Activated CD4-positive, alpha-beta memory T cell treated with anti-CD3 and anti-CD28 coated beads for 36 hours (primary cell): ENCODE data around the gene POLN. TPM values are rescaled to one million over a fixed set of nuclear protein-coding genes. Genes with fewer than 3 reads are reported as not detected.

ENCODE experiments used
- CTCF ChIA-PET: fragments of 350-600 bp; sonication (Branson Sonifier 250); formaldehyde crosslinking; loops from one replicate; lab custom pipeline; 2021; ENCODE audit warnings: antibody characterized with exemption, inconsistent platforms; lab: Charles Lee
- POLR2A ChIA-PET: fragments of 350-600 bp; sonication (Branson Sonifier 250); formaldehyde crosslinking; loops from one replicate; lab custom pipeline; 2021; ENCODE audit warnings: antibody characterized with exemption; lab: Charles Lee
- DNase-seq: peaks from one replicate; pipeline ENCODE4 v3.0.0-alpha.2; 2020
- H3K27ac Mint-ChIP-seq: one replicate; pipeline ENCODE4 v1.8.0; 2021; ENCODE audit warnings: mixed read lengths
- H3K27me3 Mint-ChIP-seq: one replicate; pipeline ENCODE4 v1.8.0; 2021; ENCODE audit warnings: mixed read lengths
- H3K36me3 Mint-ChIP-seq: one replicate; pipeline ENCODE4 v1.8.0; 2021; ENCODE audit warnings: mixed read lengths
- H3K4me1 Mint-ChIP-seq: one replicate; pipeline ENCODE4 v1.8.0; 2021; ENCODE audit warnings: low read depth, mixed read lengths
- H3K4me3 Mint-ChIP-seq: one replicate; pipeline ENCODE4 v1.8.0; 2021; ENCODE audit warnings: mild to moderate bottlenecking, mixed read lengths
- H3K9me3 Mint-ChIP-seq: one replicate; pipeline ENCODE4 v1.8.0; 2021; ENCODE audit warnings: mixed read lengths
- intact Hi-C: fragments of 100-400 bp; cut with micrococcal nuclease; formaldehyde crosslinking; loops from one replicate; pipeline ENCODE4 v1.15.1; 2023
- total RNA-seq, 2 experiments: library from RNA; stranded (reverse); gene quantifications; one replicate each; pipeline ENCODE4 v1.2.3, GENCODE V29; 2021

Gene POLN
- total RNA-seq, 2 experiments from 2014 or later: 2.7 to 4.0 TPM

- Mint-ChIP-seq H3K4me1 (no peaks in the 10 kb centered on the region), H3K27me3 (no peaks in the 10 kb centered on the region), H3K4me3 (no peak overlapping the region), H3K36me3 (peaks cover 7% of the 10 kb centered on the region), H3K27ac (no peak overlapping the region), H3K9me3 (peaks cover 15% of the 10 kb centered on the region)
- POLR2A ChIA-PET: no interaction called here
- DNase-seq: no peak
- CTCF ChIA-PET: no interaction called here
- intact Hi-C loops: no loop called here
Observed at GRCh38 chr4:2127609-2128332, 114.2 kb downstream of the POLN start.

GRCh38 chr4:2126309-2127043 lies 115.4 kb downstream of the POLN start:
- H3K36me3 Mint-ChIP-seq: peaks cover 3% of the 10 kb centered on the region
- ChIA-PET CTCF (no interaction called here), POLR2A (no interaction called here)
- intact Hi-C loops: no loop called here
- no peaks in the 10 kb centered on the region for H3K27me3 Mint-ChIP-seq
- H3K4me1 Mint-ChIP-seq: no peaks in the 10 kb centered on the region
- no peak overlapping the region for H3K4me3 Mint-ChIP-seq
- H3K9me3 Mint-ChIP-seq: peaks cover 2% of the 10 kb centered on the region
- DNase-seq: no peak
- H3K27ac Mint-ChIP-seq: no peak overlapping the region

GRCh38 chr4:2125831-2126230 lies 116.1 kb downstream of the POLN start:
- no peak overlapping the region for H3K27ac Mint-ChIP-seq

GRCh38 chr4:2125023-2125422 lies 116.9 kb downstream of the POLN start:
- Mint-ChIP-seq H3K4me3 (no peak overlapping the region), H3K36me3 (no peaks in the 10 kb centered on the region), H3K27me3 (no peaks in the 10 kb centered on the region), H3K4me1 (no peaks in the 10 kb centered on the region), H3K27ac (no peak overlapping the region), H3K9me3 (no peaks in the 10 kb centered on the region)
- intact Hi-C loops: no loop called here
- CTCF ChIA-PET: no interaction called here
- POLR2A ChIA-PET: no interaction called here
- DNase-seq: no peak

More at GRCh38 chr4:2125831-2126230, 116.1 kb downstream of the POLN start:
- ChIA-PET POLR2A (no interaction called here), CTCF (no interaction called here)
- Mint-ChIP-seq H3K36me3 (no peaks in the 10 kb centered on the region), H3K4me1 (no peaks in the 10 kb centered on the region), H3K9me3 (no peaks in the 10 kb centered on the region), H3K27me3 (no peaks in the 10 kb centered on the region), H3K4me3 (no peak overlapping the region)
- DNase-seq: no peak
- intact Hi-C loops: no loop called here

GRCh38 chr4:2116687-2117400 lies 125.1 kb downstream of the POLN start:
- H3K27ac Mint-ChIP-seq: no peak overlapping the region
- POLR2A ChIA-PET: no interaction called here
- no peaks in the 10 kb centered on the region for H3K36me3 Mint-ChIP-seq
- H3K4me3 Mint-ChIP-seq: no peak overlapping the region
- CTCF ChIA-PET: no interaction called here
- intact Hi-C loops: no loop called here
- DNase-seq: no peak
- no peaks in the 10 kb centered on the region for H3K9me3 Mint-ChIP-seq
- H3K27me3 Mint-ChIP-seq: no peaks in the 10 kb centered on the region
- no peaks in the 10 kb centered on the region for H3K4me1 Mint-ChIP-seq

- intact Hi-C loops: no loop called here
- no peaks in the 10 kb centered on the region for H3K36me3 Mint-ChIP-seq
- H3K4me1 Mint-ChIP-seq: peaks cover 4% of the 10 kb centered on the region
- peaks cover 23% of the 10 kb centered on the region for H3K9me3 Mint-ChIP-seq
- peaks cover 13% of the 10 kb centered on the region for H3K27me3 Mint-ChIP-seq
- POLR2A ChIA-PET: no interaction called here
- DNase-seq: no peak
- H3K4me3 Mint-ChIP-seq: no peak overlapping the region
- H3K27ac Mint-ChIP-seq: no peak overlapping the region
- CTCF ChIA-PET: no interaction called here
Observed at GRCh38 chr4:2105559-2105958, 136.4 kb downstream of the POLN start.

GRCh38 chr4:2104556-2105345 lies 137.2 kb downstream of the POLN start:
- ChIA-PET POLR2A (no interaction called here), CTCF (no interaction called here)
- intact Hi-C loops: no loop called here
- Mint-ChIP-seq H3K4me1 (peaks cover 4% of the 10 kb centered on the region), H3K36me3 (no peaks in the 10 kb centered on the region), H3K27me3 (peaks cover 12% of the 10 kb centered on the region), H3K4me3 (no peak overlapping the region), H3K9me3 (peaks cover 23% of the 10 kb centered on the region), H3K27ac (no peak overlapping the region)
- no peak for DNase-seq

GRCh38 chr4:2103843-2104547 lies 137.9 kb downstream of the POLN start:
- POLR2A ChIA-PET: no interaction called here
- no peak overlapping the region for H3K27ac Mint-ChIP-seq
- H3K9me3 Mint-ChIP-seq: peaks cover 23% of the 10 kb centered on the region
- peaks cover 7% of the 10 kb centered on the region for H3K27me3 Mint-ChIP-seq
- no peak overlapping the region for H3K4me3 Mint-ChIP-seq
- CTCF ChIA-PET: no interaction called here
- H3K36me3 Mint-ChIP-seq: no peaks in the 10 kb centered on the region
- peaks cover 3% of the 10 kb centered on the region for H3K4me1 Mint-ChIP-seq
- intact Hi-C loops: no loop called here
- DNase-seq: no peak

GRCh38 chr4:2103127-2103842 lies 138.6 kb downstream of the POLN start:
- CTCF ChIA-PET: no interaction called here
- POLR2A ChIA-PET: no interaction called here
- intact Hi-C loops: no loop called here
- peaks cover 23% of the 10 kb centered on the region for H3K9me3 Mint-ChIP-seq
- no peak overlapping the region for H3K27ac Mint-ChIP-seq
- no peak for DNase-seq
- no peak overlapping the region for H3K4me3 Mint-ChIP-seq
- H3K36me3 Mint-ChIP-seq: no peaks in the 10 kb centered on the region
- H3K27me3 Mint-ChIP-seq: peaks cover 1% of the 10 kb centered on the region
- no peaks in the 10 kb centered on the region for H3K4me1 Mint-ChIP-seq

- Mint-ChIP-seq H3K4me1 (no peaks in the 10 kb centered on the region), H3K27ac (no peak overlapping the region), H3K4me3 (no peak overlapping the region), H3K9me3 (peaks cover 23% of the 10 kb centered on the region), H3K27me3 (no peaks in the 10 kb centered on the region), H3K36me3 (no peaks in the 10 kb centered on the region)
- ChIA-PET POLR2A (no interaction called here), CTCF (no interaction called here)
- intact Hi-C loops: no loop called here
- no peak for DNase-seq
Observed at GRCh38 chr4:2102045-2102883, 139.7 kb downstream of the POLN start.
